HG03159 (cell line): ENCODE data around the gene ATG4A.

Source experiments
- ATAC-seq: cut with Tn5 transposase; IDR thresholded peaks from one replicate; pipeline ENCODE4 v1.9.1; 2021; ENCODE audit warnings: mild to moderate bottlenecking, moderate library complexity; ENCODE audit not compliant: unreplicated experiment

ATG4A gene

GRCh38 chrX:108167211-108167872 is 75.8 kb downstream of the ATG4A start:
- no peak for ATAC-seq

- no peak for ATAC-seq
These were observed 77.6 kb downstream of the ATG4A start for GRCh38 chrX:108168961-108169740.

GRCh38 chrX:108169768-108170167 is 78.2 kb downstream of the ATG4A start:
- ATAC-seq: no peak

- no peak for ATAC-seq
These were observed 80.1 kb downstream of the ATG4A start for GRCh38 chrX:108171671-108172070.

- no peak for ATAC-seq
These were observed 82.3 kb downstream of the ATG4A start for GRCh38 chrX:108173874-108174273.

DNA sequence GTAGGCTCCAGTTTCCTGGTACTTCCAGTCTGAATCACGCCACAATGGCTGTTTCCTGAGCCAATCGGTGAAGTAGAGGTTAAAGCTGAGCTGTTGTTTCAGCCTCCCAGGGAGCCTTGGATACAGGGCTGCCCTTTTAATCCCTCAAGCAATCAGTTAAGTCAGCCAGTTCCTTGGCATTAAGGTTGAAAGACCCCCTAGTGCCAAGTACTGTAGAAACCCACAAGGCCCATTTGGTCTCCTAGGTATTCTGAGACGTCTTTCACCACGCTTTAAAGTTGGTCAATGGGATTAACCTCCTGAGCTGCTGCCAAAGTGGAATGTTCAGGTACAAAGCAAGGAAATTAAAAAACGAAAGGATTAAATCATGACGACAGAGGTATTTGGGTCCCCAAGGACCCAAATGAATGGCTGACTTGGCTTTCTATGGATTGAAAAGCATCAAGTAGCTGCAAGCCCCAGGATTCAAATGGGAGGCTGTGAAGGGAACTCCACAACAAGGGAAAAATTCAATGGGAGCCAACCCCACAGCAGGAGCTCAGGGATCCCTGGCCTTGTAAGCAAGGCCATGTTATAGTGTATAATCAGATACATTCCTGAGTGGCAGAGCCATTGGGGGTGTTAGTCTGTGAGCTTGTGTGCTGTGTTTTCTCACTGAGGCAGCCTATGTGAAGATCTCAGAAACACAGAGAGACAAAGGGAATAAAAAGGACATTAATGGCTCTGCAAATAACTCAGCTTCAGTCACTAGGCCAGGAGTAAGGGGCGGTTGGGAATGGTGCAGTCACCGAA is 86.0 kb downstream of the ATG4A start:
- ATAC-seq: no peak

DNA sequence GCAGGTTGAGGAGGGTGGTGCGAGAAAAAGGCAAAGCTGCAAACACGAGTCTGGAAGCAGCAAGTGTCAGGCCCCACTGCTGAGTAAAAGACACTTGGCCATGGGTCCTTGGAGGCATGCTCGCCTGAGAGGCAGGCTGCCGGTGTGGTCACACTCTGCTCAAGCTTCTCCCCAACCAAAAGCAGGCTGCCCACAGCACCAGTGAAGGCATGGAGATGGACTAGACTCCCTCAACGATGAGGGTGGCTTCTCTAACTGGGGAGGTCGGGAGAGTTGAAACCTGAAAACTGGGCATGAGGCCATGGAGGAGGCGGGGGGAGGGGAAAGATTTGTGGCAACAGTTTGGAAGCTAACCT is 86.5 kb downstream of the ATG4A start:
- no peak for ATAC-seq

DNA sequence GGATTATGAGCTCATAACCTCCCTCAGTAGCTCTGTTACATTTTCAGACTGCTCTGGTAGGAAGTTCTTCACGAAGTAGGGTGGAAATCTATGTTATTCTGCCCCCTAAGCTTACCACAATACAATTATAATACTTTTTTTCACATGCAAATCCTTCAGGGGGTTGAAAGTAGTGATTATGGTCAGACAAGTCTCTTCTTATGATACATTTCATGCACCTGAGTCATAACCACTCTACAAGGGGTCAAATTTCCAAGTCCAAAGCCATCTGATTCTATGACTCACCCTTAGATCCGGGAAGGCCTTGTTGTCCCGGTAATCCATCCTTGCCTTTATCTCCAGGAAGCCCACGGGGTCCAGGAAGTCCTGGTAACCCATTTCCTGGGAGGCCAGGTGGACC is 95.2 kb downstream of the ATG4A start:
- ATAC-seq: no peak

DNA sequence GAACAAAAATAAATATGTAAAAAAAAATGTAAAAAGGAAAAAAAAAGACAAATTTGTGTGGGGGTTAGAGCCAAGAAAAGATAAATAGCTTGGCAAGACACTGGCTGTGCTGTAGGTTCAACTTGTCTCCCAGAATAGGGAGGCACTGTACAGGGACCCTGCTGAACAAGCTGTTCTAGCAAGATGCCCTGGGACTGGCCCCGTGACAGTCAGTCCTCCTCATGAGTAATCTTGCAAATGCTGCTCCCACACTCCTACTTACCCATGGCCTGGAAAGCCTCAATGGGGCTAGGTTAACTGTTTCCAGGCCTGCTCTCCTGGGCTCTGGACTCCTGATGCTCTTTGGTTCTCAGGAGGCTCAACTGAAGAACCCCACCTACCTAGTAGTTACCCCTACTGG is 106.8 kb downstream of the ATG4A start:
- ATAC-seq: no peak

- ATAC-seq: no peak
These were observed 107.5 kb downstream of the ATG4A start for GRCh38 chrX:108199041-108199440.

GRCh38 chrX:108199691-108200090 is 108.1 kb downstream of the ATG4A start:
- peak; percentile 77 for ATAC-seq

DNA sequence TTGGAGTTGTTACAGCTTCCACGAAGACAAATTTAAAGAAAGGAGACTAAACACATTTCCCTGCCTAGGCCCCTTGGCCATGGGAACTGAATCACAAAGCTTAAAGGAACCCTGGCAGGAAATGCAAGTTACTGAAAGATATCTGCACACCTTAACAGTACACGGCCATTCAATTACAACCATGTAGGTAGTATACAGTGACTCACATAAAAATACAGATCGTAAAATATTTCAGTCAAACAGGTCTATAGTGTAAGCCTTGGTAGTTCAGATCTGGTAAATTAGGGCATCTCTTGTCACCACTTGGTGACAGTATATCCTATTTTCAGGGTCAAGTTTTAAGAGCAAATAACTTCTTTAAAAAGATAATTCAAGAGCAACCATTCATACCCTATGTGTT is 112.0 kb downstream of the ATG4A start:
- no peak for ATAC-seq
